Measurements from ENCODE around the gene CDH4.

Gene CDH4

DNA sequence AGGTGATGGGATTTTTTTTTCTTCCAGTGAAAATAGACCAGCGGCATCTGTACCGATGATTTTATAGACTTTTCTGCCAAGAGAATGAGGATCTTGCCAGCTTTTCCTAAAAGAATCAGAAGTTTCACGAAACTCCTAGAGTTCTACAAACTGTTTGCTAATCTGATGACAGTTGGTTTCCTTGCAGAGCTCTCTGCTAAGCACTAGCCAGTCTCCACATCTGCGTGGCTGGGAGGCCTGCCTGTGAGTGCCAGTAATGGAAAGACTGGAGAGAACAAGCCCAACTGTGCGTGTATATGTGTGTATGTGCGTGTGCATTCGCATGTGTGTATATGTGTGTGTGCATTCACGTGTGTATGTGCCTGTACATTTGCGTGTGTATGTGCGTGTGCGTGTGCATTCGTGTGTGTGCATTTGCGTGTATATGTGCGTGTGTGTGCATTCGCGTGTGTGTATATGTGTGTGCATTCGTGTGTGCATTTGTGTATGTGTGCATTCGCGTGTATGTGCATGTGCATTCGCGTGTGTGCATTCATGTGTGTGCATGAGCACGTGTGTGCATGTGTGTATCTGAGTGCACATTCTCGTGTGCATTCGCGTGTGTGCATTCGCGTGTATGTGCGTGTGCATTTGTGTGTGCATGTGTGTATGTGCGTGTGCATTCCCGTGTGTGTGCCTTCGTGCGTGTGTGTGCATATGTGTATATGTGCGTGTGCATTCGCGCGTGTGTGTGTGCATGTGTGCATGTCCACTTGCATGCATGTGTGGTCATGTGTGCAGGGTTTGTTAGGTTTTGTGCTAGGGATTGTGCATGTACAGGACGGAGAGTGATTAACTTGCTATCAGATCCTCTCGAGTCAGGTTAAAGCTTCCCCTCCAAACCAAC, 434.2 kb downstream of the CDH4 start:
- no peak for DNase-seq

GRCh38 chr20:61688411-61688810, 436.4 kb downstream of the CDH4 start:
- no peak for DNase-seq

DNA sequence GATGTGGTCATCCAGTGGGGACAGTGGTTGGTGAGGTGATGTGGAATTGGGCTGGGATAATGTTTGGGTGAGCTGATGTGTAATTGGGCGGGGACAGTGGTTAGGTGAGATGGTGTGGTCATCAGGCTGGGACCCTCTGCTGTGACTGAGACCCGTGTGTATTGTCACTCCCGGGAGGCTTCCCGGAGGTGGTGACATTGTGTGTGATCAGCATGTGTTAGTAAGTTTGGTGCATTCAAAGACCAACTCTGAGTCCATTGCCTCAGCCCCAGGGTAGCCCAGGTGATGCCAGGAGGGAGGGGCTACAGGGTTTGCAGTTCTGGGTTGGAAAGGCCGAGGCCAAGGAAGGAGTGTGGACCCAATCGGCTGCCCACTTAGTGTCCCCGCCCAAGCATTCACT, 438.1 kb downstream of the CDH4 start:
- DNase-seq: no peak

GRCh38 chr20:61690993-61691838, 439.2 kb downstream of the CDH4 start:
- no peak for DNase-seq

DNA sequence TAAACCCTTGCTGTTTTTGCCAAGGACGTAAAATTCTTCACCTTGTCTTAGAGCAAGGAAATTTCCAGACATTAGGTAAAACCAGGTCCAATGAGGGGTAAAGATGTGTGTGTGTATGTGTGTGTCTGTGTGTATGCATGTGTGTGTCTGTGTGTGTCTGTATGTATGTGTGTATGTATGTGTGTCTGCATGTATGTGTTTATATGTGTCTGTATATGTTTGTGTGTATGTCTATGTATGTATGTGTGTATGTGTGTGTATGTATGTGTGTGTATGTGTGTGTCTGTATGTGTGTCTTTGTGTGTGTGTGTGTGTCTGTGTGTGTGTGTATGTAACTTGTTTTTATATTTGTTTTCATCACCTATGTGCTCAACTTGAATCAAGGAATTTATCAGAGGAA, 439.9 kb downstream of the CDH4 start:
- no peak for DNase-seq

- DNase-seq: no peak
These were observed 440.4 kb downstream of the CDH4 start for GRCh38 chr20:61692479-61692878.

DNA sequence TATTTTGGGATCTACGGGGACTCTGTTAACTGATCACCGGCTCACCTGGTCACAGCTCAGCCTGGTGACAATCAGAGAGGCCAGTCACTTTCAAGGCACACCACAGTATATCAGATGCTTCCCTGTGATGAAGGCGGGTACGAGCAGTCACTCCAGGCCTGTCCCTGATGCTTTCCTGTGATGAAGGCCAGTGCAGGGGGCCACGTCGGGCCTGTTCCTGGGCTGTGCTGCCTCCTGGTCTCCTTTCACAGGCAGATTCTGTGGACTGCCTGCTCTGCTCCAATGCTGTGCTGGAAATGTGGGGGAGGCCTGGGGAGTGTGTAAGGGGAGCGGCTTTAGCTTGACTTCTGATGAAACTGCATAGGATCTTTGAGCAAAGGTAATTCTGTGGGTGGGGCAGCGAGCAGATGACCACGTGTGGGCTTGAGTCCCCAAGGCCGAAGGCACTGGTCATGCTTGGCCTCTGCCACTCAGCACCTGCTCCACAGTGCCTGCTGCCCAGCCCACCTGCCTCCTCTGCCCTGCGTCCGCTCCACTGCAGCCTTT, 441.1 kb downstream of the CDH4 start:
- no peak for DNase-seq

- DNase-seq: no peak
These were observed 442.6 kb downstream of the CDH4 start for GRCh38 chr20:61694682-61695081.

DNA sequence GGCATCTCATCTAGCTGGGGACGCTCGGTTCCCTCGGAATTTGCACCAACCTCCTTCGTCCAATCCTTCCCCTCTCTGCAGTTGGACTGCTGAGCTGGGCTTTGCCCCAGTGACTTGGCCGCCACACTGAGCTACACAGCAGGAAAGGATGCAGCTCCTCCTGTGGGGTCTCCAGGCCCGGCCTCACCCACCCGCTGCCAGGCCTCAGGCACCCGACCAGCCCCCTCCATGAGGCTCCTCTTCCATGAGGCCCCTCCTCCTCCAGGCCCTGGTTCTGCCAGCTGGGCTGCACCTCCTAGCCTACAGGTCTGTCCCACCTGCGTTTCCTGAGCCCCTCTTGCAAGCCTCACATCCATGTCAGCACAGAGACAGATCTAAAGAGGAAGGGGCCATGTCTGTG, 443.7 kb downstream of the CDH4 start:
- DNase-seq: no peak

DNA sequence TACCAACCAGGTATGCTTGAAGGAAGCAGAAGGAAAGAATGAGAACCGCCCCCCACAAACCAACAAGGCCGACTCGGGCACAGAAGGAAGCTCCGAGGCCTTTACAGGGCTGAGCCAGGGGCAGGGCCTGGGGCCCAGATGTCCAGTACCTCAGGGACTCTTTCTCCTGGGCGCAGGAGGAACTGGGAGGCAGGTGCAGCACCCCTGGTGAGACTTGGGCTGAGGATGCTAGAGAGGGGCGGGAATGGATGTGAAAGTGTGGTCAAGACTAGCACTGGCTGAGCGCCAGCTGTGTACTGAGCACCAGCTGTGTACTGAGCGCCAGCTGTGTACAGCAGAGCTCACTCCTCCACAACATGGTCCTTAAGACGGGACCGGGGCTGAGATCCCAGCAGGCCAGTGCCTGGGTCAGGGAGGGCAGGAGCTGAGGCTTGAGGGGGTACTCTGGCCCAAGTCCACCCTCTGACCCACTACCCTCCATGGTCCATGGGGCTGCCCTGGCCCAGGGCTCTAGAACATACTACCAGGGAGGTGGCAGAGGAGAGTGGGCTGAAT, 444.2 kb downstream of the CDH4 start:
- no peak for DNase-seq

DNA sequence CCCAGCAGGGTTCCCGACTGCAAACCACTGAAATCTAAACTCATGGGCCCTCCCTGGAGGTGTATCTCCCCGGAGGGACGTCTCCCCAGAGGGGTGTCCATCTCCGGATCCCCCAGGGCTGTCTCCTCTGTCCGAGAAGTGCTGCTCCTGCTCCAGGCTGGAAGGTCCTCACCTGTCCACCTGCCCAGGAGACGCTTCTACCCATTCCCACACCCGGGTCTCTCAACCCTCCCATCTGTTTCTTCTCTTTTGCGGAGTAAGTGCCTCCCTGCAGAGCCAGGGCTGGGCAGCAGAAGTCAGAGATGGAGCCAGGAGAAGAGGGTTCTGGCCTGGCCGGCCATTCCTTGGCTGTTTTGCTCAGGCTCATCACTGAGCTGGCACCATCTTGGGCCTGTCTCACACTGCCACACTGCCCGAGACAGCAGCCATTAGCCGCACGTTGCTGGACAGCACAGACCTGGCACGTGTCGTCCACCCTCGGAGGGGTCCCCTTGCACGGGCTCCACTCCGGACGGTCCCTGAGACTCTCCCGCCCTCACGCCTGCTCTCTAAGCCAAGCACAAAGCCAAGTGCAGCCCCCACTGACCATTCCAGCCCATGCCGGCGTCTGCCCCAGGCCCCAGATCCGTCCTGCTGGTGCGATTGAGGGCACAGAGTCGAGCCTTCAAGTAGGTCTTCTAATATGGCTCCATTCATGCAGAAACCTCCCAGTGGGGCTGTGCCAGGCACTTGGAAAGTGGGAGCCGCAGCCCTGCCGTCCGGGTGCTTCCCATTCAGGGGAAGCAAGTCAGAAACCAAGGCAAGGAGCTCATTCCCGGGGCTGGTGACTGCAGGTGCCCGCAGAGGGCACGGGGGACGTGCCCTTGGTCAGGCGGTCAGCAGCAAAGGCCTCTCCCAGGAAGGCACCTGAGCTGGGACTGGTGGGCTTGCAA, 445.9 kb downstream of the CDH4 start:
- no peak for DNase-seq

DNA sequence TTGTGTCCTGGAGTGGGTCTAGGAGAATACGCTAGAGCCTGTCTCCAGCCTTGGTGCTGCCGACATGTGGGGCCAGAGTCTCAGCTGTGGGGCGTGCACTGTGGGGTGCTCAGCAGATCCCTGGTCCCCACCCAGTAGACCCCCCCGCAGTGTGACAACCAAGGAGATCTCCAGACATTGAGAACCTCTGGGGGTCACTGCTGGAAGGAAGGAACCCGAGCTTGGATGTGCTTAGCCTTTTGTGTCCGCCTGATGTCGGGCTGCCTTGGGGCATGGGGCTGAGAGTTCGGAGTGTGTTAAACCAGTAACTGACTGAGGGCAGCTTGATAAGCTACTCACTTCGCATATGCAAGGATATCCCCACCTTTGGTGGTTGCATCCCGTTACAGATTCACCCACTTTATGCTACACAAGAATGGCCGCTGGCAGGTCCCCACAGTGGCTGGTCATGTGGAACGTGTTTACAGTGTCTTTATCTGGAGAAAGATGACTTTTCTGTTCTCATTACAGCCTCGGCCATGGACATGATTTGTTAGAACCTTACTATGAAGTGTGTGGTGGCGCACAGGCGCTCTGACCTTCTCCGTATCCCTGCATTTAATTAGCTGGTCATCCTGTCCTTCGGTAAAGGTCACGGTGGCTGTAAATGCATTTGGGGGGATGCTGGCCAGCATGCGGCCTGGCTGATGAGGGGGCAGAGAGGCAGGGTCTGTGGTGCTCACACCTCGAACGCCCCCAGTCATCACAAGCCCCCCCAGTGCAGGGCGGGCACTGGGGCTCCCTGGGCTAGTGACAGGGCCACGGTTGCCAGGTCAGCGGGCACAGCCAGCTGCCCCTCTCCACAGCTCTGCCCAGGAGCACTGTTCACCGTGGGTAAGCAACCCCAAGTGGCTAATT, 446.8 kb downstream of the CDH4 start:
- no peak for DNase-seq

- DNase-seq: no peak
These were observed 447.7 kb downstream of the CDH4 start for GRCh38 chr20:61699495-61700374.

DNA sequence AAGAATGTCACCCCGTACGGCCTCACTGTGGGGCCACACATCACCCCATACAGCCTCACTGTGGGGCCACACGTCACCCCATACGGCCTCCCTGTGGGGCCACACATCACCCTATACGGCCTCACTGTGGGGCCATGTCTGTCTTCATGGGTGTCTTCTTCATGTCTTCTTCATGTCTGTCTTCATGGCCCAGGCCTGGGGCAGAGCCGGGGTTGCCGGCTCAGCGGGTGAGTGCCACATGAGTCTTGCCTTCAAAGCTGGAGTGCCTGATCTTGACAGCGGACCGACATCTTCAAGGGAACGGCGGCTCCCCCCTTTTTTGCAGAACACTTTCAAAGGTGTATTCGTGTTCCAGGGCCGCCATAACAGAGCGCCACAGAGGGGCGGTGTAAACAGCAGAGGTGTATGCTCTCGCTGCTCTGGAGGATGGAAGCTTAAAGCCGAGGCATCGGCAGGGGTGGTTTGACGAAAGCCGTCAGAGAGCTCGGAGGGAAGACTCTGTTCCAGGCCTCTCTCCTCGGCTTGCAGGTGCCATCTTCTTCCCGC, 448.6 kb downstream of the CDH4 start:
- no peak for DNase-seq

DNA sequence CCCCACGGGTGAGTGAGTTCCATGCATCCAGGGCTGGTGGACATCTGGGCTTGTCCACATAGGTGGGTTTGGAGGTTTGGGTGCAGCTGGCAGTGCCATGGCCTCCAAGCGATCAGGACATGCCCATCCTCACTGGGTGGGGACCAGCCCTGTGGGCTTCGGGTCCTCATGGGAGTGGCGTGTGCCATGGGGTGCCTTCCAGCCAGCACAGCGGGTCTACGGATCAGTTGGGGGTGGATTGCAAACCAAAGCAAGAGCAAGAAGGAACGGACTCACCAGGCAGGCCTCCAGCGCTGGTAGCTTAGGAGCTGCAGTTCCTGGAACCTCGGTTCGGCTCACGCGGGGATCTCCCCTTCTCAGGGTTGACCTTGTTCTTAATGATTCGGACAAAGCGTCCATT, 449.3 kb downstream of the CDH4 start:
- DNase-seq: no peak

- no peak for DNase-seq
These were observed 449.7 kb downstream of the CDH4 start for GRCh38 chr20:61701802-61702201.

DNA sequence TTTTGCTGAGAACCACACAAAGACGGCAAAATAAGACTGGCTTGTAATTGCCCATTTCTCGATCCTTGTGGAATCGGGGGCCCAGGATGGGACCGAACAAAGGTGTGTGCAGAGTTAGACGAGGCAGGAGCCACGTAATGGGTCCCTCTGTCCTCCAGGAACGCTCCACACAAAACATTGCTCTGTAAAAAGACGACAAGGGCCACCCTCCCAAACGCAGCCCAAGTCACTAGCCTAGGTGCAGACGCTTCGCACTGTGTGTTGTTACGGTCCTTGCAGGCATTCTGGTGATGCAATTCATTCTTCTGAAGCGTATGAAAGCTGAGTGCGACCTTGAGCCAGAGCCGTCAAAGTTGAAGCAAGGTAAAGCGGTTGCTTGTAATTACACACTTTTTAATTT, 450.2 kb downstream of the CDH4 start:
- DNase-seq: no peak

- no peak for DNase-seq
These were observed 452.6 kb downstream of the CDH4 start for GRCh38 chr20:61704661-61705060.

- DNase-seq: no peak
These were observed 453.6 kb downstream of the CDH4 start for GRCh38 chr20:61705386-61706258.

All from NCI-H2107 (cell line).